ENCODE measurements around the gene NEURL4. TPM values are rescaled to one million over a fixed set of nuclear protein-coding genes. Genes with fewer than 3 reads are reported as not detected.
"Not testable (repeated sequence)": the region's sequence is repeated elsewhere in the genome, so short reads cannot be mapped to it uniquely, and the experiment has no call there.

The NEURL4 gene
- total RNA-seq = 38.0 and 45.1 TPM in 2 replicates
- long read RNA-seq, partial matches to known transcripts = 2 of 2 reads
- long read RNA-seq, other reads (novel, unspliced or antisense) = 0 of 2 reads

DNA sequence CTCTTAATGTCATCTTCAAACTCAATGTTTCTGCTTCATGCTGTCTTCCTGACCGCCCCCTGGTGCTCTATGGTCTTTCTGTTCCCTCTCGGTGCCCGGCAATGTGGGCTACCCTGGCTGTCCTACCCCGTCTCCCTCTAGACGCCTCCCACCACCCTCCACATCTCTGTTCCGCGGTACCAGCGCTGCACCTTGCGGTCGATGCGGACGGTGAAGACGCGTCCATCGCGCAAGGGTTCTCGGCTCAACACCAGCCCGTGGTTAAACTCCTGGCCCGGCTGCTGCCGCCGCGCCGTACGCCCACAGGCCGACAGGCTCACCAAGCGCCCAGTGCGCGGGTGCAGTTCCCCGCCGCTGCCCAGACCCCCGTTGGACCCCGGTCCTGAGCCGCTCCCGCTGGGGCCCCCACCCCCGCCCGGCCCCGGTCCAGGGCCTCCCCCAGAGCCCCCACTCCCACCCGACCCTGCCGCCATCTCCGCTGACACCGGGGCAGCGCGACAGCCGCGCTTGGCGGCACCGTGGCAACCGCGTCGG lies at the start of gene NEURL4:
Gene NEURL4, minus strand, starts transcription at position 496 of the 534 bp plus-strand sequence. Its CDS starts 23 bp downstream, at position 473.
- H3K4me1 Mint-ChIP-seq (ENCODE audit: unreplicated experiment) = peaks cover 15% of the 10 kb centered on the region
- H3K36me3 Mint-ChIP-seq (ENCODE audit: unreplicated experiment) = peaks cover 1% of the 10 kb centered on the region
- DNase-seq (ENCODE audit: extremely low spot score, unreplicated experiment) = no peak
- H3K27ac Mint-ChIP-seq (ENCODE audit: unreplicated experiment) = peak within 1 kb of the TSS; percentile 91
- TF ChIP-seq CTCF (IDR thresholded peaks at IDR 0.05) = no peak
- peak within 1 kb of the TSS; percentile 92 for H3K4me3 Mint-ChIP-seq (ENCODE audit: unreplicated experiment)
- no peaks in the 10 kb centered on the region for H3K9me3 Mint-ChIP-seq (ENCODE audit: unreplicated experiment)
- no peaks in the 10 kb centered on the region for H3K27me3 Mint-ChIP-seq (ENCODE audit: unreplicated experiment)

DNA sequence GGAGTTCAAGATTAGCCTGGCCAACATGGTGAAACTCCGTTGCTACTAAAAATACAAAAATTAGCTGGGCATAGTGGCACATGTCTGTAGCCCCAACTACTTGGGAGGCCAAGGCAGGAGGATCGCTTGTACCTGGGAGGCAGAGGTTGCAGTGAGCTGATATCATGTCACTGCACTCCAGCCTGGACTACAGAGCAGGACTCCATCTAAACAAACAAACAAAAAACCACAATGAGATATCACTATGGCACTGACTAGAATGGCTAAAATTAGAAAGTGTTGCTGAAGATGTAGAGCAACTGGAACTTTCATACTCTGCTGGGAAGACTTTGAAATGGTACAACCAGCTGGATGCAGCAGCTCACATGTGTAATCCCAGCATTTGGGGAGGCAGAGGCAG lies 45.2 kb upstream of the NEURL4 start:
- Mint-ChIP-seq H3K9me3 (ENCODE audit: unreplicated experiment) (peaks cover 5% of the 10 kb centered on the region), H3K27ac (ENCODE audit: unreplicated experiment) (no peak overlapping the region), H3K27me3 (ENCODE audit: unreplicated experiment) (peaks cover 22% of the 10 kb centered on the region), H3K4me3 (ENCODE audit: unreplicated experiment) (no peak overlapping the region), H3K4me1 (ENCODE audit: unreplicated experiment) (no peaks in the 10 kb centered on the region), H3K36me3 (ENCODE audit: unreplicated experiment) (peaks cover 2% of the 10 kb centered on the region)
- no peak for TF ChIP-seq CTCF (IDR thresholded peaks at IDR 0.05)
- DNase-seq (ENCODE audit: extremely low spot score, unreplicated experiment) = no peak

DNA sequence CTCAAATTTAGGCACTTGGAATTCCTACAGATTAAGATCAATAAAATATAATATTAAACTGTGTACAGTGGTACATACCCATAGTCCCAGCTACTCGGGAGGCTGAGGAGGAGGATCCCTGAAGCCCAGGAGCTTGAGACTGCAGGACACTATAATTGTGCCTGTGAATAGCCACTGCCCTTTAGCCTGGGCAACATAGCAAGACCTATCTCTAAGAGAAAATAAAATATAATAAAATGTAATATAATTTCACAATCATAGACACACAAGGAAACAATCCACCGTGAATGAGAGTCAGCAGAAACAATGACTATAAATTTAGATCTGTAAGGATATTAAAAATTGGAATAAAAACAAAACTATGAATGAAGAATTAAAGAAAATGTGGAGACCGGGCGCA lies 41.7 kb upstream of the NEURL4 start:
- peaks cover 20% of the 10 kb centered on the region for H3K27me3 Mint-ChIP-seq (ENCODE audit: unreplicated experiment)
- DNase-seq (ENCODE audit: extremely low spot score, unreplicated experiment) = no peak
- H3K27ac Mint-ChIP-seq (ENCODE audit: unreplicated experiment) = no peak overlapping the region
- TF ChIP-seq CTCF (IDR thresholded peaks at IDR 0.05) = no peak
- H3K36me3 Mint-ChIP-seq (ENCODE audit: unreplicated experiment) = no peaks in the 10 kb centered on the region
- no peaks in the 10 kb centered on the region for H3K9me3 Mint-ChIP-seq (ENCODE audit: unreplicated experiment)
- no peak overlapping the region for H3K4me3 Mint-ChIP-seq (ENCODE audit: unreplicated experiment)
- H3K4me1 Mint-ChIP-seq (ENCODE audit: unreplicated experiment) = no peaks in the 10 kb centered on the region

DNA sequence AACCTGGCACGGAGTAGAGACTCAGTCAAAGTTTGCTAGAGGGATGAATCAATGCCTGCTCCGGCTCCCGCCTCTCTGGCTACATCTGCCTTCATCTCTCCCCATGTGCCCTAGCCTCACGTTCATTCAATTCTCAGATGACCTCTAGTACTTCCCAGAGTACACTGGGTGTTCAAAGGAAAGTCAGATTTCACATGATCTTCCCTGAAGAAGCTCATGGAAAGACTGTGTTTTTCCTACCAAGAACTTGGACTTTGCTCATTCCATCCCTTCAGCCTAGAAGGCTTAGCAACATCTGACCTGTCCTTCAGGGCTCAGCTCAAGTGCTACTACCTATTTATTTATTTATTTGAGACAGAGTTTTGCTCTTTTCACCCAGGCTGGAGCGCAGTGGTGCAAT lies 40.7 kb upstream of the NEURL4 start:
- Mint-ChIP-seq H3K27ac (ENCODE audit: unreplicated experiment) (no peak overlapping the region), H3K27me3 (ENCODE audit: unreplicated experiment) (peaks cover 22% of the 10 kb centered on the region), H3K36me3 (ENCODE audit: unreplicated experiment) (no peaks in the 10 kb centered on the region), H3K9me3 (ENCODE audit: unreplicated experiment) (no peaks in the 10 kb centered on the region), H3K4me3 (ENCODE audit: unreplicated experiment) (no peak overlapping the region), H3K4me1 (ENCODE audit: unreplicated experiment) (no peaks in the 10 kb centered on the region)
- DNase-seq (ENCODE audit: extremely low spot score, unreplicated experiment) = no peak
- no peak for TF ChIP-seq CTCF (IDR thresholded peaks at IDR 0.05)

DNA sequence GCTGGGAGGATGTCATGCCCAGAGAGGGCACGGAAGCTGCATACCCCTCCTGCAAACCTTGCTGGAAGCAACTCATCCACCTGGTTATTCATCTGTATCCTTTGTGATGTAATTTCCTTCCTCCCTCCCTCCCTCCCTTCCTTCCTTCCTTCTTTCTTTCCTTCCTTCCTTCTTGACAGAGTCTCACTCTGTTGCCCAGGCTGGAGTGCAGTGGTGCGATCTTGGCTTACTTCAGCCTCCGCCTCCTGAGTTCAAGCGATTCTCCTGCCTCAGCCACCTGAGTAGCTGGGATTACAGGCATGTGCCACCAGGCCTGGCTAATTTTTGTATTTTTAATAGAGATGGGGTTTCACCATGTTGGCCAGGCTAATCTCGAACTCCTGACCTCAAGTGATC lies 39.5 kb upstream of the NEURL4 start:
- H3K4me1 Mint-ChIP-seq (ENCODE audit: unreplicated experiment); H3K9me3 Mint-ChIP-seq (ENCODE audit: unreplicated experiment); H3K36me3 Mint-ChIP-seq (ENCODE audit: unreplicated experiment); H3K4me3 Mint-ChIP-seq (ENCODE audit: unreplicated experiment); DNase-seq (ENCODE audit: extremely low spot score, unreplicated experiment); H3K27ac Mint-ChIP-seq (ENCODE audit: unreplicated experiment): not testable (repeated sequence)
- peaks cover 18% of the 10 kb centered on the region for H3K27me3 Mint-ChIP-seq (ENCODE audit: unreplicated experiment)

Data from osteocyte (in vitro differentiated cells).